Endothelial cell (in vitro differentiated cells): ENCODE results near the gene PROM2. TPM values are rescaled to one million over a fixed set of nuclear protein-coding genes. Genes with fewer than 3 reads are reported as not detected.

Experiments used
- DNase-seq: peaks from one replicate; pipeline ENCODE4 v3.0.0; 2021; ENCODE audit warnings: low spot score
- H3K27ac Mint-ChIP-seq: one replicate; pipeline ENCODE4 v1.8.0; 2021; ENCODE audit warnings: mixed read lengths, inconsistent platforms; ENCODE audit not compliant: unreplicated experiment
- H3K27me3 Mint-ChIP-seq: one replicate; pipeline ENCODE4 v1.8.0; 2021; ENCODE audit warnings: mild to moderate bottlenecking, moderate library complexity, mixed read lengths, inconsistent platforms; ENCODE audit not compliant: unreplicated experiment
- H3K36me3 Mint-ChIP-seq: one replicate; pipeline ENCODE4 v1.8.0; 2021; ENCODE audit warnings: mild to moderate bottlenecking, low read depth, mixed read lengths, inconsistent platforms; ENCODE audit not compliant: unreplicated experiment
- H3K4me1 Mint-ChIP-seq: one replicate; pipeline ENCODE4 v1.8.0; 2021; ENCODE audit warnings: mild to moderate bottlenecking, mixed read lengths, inconsistent platforms; ENCODE audit not compliant: unreplicated experiment
- H3K4me3 Mint-ChIP-seq: one replicate; pipeline ENCODE4 v1.8.0; 2021; ENCODE audit warnings: mild to moderate bottlenecking, mixed read lengths, inconsistent platforms; ENCODE audit not compliant: unreplicated experiment
- H3K9me3 Mint-ChIP-seq: one replicate; pipeline ENCODE4 v1.8.0; 2021; ENCODE audit warnings: mixed read lengths, inconsistent platforms; ENCODE audit not compliant: unreplicated experiment
- total RNA-seq: library from RNA; stranded (reverse); fragmentation: NEBNext Ultra II Directional; extraction: Animal tissue kit (Norgen Biotek cat#: 25700); gene quantifications from one replicate; pipeline ENCODE4 v1.2.1, GENCODE V29; 2021; ENCODE audit not compliant: unreplicated experiment
- TF ChIP-seq, protein P1 (sequence below): fragments of 200-600 bp; sonication (generic); IDR thresholded peaks from one replicate; pipeline ENCODE4 v1.5.0; 2021; ENCODE audit warnings: antibody characterized with exemption; ENCODE audit not compliant: unreplicated experiment

Gene PROM2
- total RNA-seq, 1 donor from 2014 or later = 0.62 TPM

DNA sequence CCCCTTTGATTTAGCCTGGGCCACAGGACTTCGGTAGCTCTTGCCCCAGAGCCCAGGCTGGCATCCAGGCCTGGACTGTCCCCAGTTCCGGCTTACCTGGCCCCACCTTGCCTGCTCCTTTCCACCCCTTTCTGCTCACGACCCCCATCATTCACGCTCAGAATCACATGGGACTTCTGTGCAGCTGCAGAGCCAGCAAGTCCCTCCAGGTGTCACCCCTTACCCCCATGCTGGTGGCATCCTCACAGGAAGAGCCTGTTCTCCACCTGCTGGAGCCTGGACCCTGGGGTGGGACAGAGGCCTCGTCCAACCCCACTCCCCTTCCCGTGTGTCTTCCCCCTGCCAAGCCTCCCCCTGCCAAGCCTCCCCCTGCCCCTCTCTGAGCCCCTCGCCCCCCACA lies 15.0 kb downstream of the PROM2 start:
- Mint-ChIP-seq H3K27ac (no peak overlapping the region), H3K4me1 (no peaks in the 10 kb centered on the region), H3K4me3 (no peak overlapping the region), H3K9me3 (peaks cover 5% of the 10 kb centered on the region), H3K36me3 (peaks cover 3% of the 10 kb centered on the region), H3K27me3 (peaks cover 4% of the 10 kb centered on the region)
- DNase-seq = no peak
- TF ChIP-seq, protein P1, sequence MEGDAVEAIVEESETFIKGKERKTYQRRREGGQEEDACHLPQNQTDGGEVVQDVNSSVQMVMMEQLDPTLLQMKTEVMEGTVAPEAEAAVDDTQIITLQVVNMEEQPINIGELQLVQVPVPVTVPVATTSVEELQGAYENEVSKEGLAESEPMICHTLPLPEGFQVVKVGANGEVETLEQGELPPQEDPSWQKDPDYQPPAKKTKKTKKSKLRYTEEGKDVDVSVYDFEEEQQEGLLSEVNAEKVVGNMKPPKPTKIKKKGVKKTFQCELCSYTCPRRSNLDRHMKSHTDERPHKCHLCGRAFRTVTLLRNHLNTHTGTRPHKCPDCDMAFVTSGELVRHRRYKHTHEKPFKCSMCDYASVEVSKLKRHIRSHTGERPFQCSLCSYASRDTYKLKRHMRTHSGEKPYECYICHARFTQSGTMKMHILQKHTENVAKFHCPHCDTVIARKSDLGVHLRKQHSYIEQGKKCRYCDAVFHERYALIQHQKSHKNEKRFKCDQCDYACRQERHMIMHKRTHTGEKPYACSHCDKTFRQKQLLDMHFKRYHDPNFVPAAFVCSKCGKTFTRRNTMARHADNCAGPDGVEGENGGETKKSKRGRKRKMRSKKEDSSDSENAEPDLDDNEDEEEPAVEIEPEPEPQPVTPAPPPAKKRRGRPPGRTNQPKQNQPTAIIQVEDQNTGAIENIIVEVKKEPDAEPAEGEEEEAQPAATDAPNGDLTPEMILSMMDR = no peak

DNA sequence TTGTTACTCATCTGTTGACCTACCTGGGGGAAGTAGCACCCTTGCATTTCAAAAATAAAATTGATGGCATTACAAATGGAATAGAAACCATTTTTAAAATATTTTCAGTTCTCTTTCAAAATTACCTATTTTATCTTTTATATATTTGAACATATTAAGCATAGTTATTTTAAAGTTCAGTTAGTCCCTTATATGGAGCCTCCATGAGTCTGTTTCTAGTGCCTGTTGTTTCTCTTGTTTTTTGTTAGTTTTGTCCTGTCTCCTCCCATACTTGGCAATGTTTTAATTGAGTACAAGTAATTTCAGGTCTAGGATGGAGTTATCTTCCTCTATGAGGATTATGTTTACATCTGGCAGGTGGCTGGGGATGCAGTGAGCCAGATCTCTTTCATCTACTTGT lies 17.0 kb downstream of the PROM2 start:
- Mint-ChIP-seq H3K4me1 (no peaks in the 10 kb centered on the region), H3K9me3 (peaks cover 5% of the 10 kb centered on the region), H3K36me3 (no peaks in the 10 kb centered on the region), H3K27me3 (peaks cover 4% of the 10 kb centered on the region), H3K27ac (no peak overlapping the region), H3K4me3 (no peak overlapping the region)
- no peak for DNase-seq
- TF ChIP-seq, protein P1 = no peak

GRCh38 chr2:95292623-95293260 lies 18.5 kb downstream of the PROM2 start:
- H3K27ac Mint-ChIP-seq = no peak overlapping the region
- DNase-seq = no peak
- no peaks in the 10 kb centered on the region for H3K36me3 Mint-ChIP-seq
- H3K4me1 Mint-ChIP-seq = peaks cover 3% of the 10 kb centered on the region
- peaks cover 5% of the 10 kb centered on the region for H3K27me3 Mint-ChIP-seq
- TF ChIP-seq, protein P1 = no peak
- H3K4me3 Mint-ChIP-seq = no peak overlapping the region
- H3K9me3 Mint-ChIP-seq = peaks cover 5% of the 10 kb centered on the region

- Mint-ChIP-seq H3K27ac (no peak overlapping the region), H3K9me3 (peaks cover 5% of the 10 kb centered on the region), H3K27me3 (peaks cover 14% of the 10 kb centered on the region), H3K4me1 (peaks cover 3% of the 10 kb centered on the region), H3K4me3 (no peak overlapping the region), H3K36me3 (no peaks in the 10 kb centered on the region)
- TF ChIP-seq, protein P1 = no peak
- no peak for DNase-seq
These were observed 20.5 kb downstream of the PROM2 start for GRCh38 chr2:95294579-95295250.

- H3K4me1 Mint-ChIP-seq = peaks cover 3% of the 10 kb centered on the region
- H3K9me3 Mint-ChIP-seq = peaks cover 4% of the 10 kb centered on the region
- H3K36me3 Mint-ChIP-seq = no peaks in the 10 kb centered on the region
- no peak overlapping the region for H3K27ac Mint-ChIP-seq
- no peak for DNase-seq
- no peak overlapping the region for H3K4me3 Mint-ChIP-seq
- TF ChIP-seq, protein P1 = no peak
- H3K27me3 Mint-ChIP-seq = peaks cover 13% of the 10 kb centered on the region
These were observed 21.1 kb downstream of the PROM2 start for GRCh38 chr2:95295376-95295775.
